ENCODE data around the gene HDAC11. TPM values are rescaled to one million over a fixed set of nuclear protein-coding genes. Genes with fewer than 3 reads are reported as not detected.
A peak's percentile ranks its signal among the peaks of the same experiment; 100 is the strongest.

Gene HDAC11
- total RNA-seq, 2 experiments from 2014 or later = 4.5 to 4.6 TPM

DNA sequence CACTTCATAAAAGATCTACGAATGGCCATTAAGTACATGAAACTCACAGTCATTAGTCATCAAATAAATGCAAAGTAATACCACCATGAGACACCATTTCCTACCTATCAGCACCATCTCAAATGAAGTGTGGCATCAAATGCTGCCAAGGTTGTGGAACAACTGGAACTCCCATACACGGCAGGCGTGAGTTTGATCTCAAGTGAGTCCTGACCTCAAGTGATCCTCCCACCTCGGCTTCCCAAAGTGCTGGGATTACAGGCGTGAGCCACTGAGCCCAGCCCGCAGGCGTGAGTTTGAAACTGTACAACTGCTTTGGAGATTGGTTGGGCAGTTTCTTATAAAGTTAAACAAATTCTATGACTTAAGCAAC lies 28.8 kb upstream of the HDAC11 start:
- H3K27ac ChIP-seq (ENCODE audit: low read depth in 1 of 2, low read length in 2 of 2) = peak overlapping the region; percentile 58 to 72
- peak in 7 of 14 experiments; percentile 2 to 66 (median 15) for DNase-seq
- H3K9me3 ChIP-seq (ENCODE audit: control insufficient read depth in 1 of 2, insufficient read depth in 1 of 2, low read length in 2 of 2) = no peaks in the 10 kb centered on the region
- H3K36me3 ChIP-seq (ENCODE audit: insufficient read depth, low read length) = no peaks in the 10 kb centered on the region
- H3K27ac Mint-ChIP-seq = peak overlapping the region; percentile 79
- TF ChIP-seq, protein P1, sequence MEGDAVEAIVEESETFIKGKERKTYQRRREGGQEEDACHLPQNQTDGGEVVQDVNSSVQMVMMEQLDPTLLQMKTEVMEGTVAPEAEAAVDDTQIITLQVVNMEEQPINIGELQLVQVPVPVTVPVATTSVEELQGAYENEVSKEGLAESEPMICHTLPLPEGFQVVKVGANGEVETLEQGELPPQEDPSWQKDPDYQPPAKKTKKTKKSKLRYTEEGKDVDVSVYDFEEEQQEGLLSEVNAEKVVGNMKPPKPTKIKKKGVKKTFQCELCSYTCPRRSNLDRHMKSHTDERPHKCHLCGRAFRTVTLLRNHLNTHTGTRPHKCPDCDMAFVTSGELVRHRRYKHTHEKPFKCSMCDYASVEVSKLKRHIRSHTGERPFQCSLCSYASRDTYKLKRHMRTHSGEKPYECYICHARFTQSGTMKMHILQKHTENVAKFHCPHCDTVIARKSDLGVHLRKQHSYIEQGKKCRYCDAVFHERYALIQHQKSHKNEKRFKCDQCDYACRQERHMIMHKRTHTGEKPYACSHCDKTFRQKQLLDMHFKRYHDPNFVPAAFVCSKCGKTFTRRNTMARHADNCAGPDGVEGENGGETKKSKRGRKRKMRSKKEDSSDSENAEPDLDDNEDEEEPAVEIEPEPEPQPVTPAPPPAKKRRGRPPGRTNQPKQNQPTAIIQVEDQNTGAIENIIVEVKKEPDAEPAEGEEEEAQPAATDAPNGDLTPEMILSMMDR (IDR thresholded peaks at IDR 0.05) = no peak
- H3K36me3 Mint-ChIP-seq (ENCODE audit: low read depth) = no peaks in the 10 kb centered on the region
- CTCF ChIA-PET = interaction anchor here (1.4 to 3.9 kb wide), 8 partner anchors 10 to 456 kb away, joined by 4 to 57 read pairs (median 12); partner anchors contain the start of genes HDAC11 and NUP210
- no peaks in the 10 kb centered on the region for H3K27me3 ChIP-seq (ENCODE audit: control insufficient read depth in 1 of 2, insufficient read depth in 2 of 2, low read length in 2 of 2)
- peaks cover 28% of the 10 kb centered on the region for H3K4me1 Mint-ChIP-seq (ENCODE audit: low read depth)
- H3K4me3 Mint-ChIP-seq = peak overlapping the region; percentile 94
- H3K4me3 ChIP-seq (ENCODE audit: low read length) = peak overlapping the region; percentile 71
- peaks cover 21% of the 10 kb centered on the region for H3K4me1 ChIP-seq (ENCODE audit: insufficient read depth, low read length)
- peak; percentile 32 for ATAC-seq (ENCODE audit: poor library complexity)
- POLR2A ChIA-PET = interaction anchor here (1.0 to 3.3 kb wide), 13 partner anchors 10 to 610 kb away, joined by 3 to 75 read pairs (median 5); partner anchors contain the start of genes HDAC11, NUP210 and RPL32
- no peaks in the 10 kb centered on the region for H3K9me3 Mint-ChIP-seq
- intact Hi-C loops (cut with DNase I, micrococcal nuclease) = loop anchor here (1.0 to 10.0 kb wide), 4 partner anchors 28 to 484 kb away; no protein-coding TSS in a partner anchor
- H3K27me3 Mint-ChIP-seq = no peaks in the 10 kb centered on the region

DNA sequence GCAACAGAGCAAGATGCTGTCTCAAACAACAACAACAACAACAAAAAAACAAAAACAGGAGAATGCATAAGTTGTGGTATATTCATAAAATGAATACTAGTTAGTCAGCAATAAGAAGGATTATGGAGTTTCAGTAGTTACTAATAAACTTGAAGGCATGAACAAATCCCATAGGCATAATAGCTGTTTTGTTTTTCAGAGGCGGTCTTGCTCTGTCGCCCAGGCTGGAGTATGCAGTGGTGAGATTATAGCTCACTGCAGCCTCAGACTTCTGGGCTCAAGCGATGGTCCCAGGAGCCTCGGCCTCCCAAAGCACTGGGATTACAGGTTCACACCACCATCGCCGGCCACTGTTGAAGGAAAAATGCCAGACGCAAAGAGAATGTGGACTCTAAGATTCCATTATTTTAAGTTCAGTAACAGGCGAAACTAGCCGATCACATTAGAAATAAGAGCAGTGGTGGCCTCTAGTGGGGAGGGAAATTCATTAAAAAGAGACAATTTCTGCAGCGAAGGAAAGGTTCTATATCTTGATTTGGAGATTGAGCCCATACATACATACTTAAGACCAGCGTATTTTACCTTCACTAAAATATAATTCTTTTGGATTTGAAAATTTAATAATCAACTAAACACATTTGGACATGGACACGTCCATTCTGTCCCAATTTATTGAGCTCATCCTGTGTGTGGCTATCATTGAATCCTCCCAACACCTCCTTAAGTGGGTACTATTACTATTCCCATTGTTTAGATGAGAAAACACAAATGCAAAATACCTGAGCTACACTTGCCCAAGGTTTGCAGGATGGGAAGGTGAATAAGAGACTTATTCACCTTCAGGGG lies 27.4 kb upstream of the HDAC11 start:
- CTCF ChIA-PET = interaction anchor here (0.8 to 3.9 kb wide), 16 partner anchors 9 to 458 kb away, joined by 3 to 57 read pairs (median 4); partner anchors contain the start of genes HDAC11 and NUP210
- POLR2A ChIA-PET = interaction anchor here (0.8 to 3.3 kb wide), 14 partner anchors 25 to 1198 kb away, joined by 3 to 75 read pairs (median 4); partner anchors contain the start of genes HDAC11, NUP210 and RPL32
- DNase-seq (peak in 11 of 14 experiments; percentile 14 to 78 (median 32)), ATAC-seq (ENCODE audit: poor library complexity) (peak; percentile 22)
- H3K4me3 ChIP-seq (ENCODE audit: low read length) = peak overlapping the region; percentile 71
- H3K27me3 ChIP-seq (ENCODE audit: control insufficient read depth in 1 of 2, insufficient read depth in 2 of 2, low read length in 2 of 2) = no peaks in the 10 kb centered on the region
- no peaks in the 10 kb centered on the region for H3K9me3 Mint-ChIP-seq
- TF ChIP-seq, protein P1 (IDR thresholded peaks at IDR 0.05) = peak; percentile 79
- no peaks in the 10 kb centered on the region for H3K27me3 Mint-ChIP-seq
- peaks cover 21% of the 10 kb centered on the region for H3K4me1 ChIP-seq (ENCODE audit: insufficient read depth, low read length)
- peaks cover 28% of the 10 kb centered on the region for H3K4me1 Mint-ChIP-seq (ENCODE audit: low read depth)
- peak overlapping the region; percentile 79 for H3K27ac Mint-ChIP-seq
- no peaks in the 10 kb centered on the region for H3K36me3 ChIP-seq (ENCODE audit: insufficient read depth, low read length)
- H3K9me3 ChIP-seq (ENCODE audit: control insufficient read depth in 1 of 2, insufficient read depth in 1 of 2, low read length in 2 of 2) = no peaks in the 10 kb centered on the region
- no peaks in the 10 kb centered on the region for H3K36me3 Mint-ChIP-seq (ENCODE audit: low read depth)
- peak overlapping the region in 1 of 2 donors; percentile 72 for H3K27ac ChIP-seq (ENCODE audit: low read depth in 1 of 2, low read length in 2 of 2)
- peak overlapping the region; percentile 94 for H3K4me3 Mint-ChIP-seq
- intact Hi-C loops (cut with DNase I, micrococcal nuclease) = loop anchor here (1.0 to 10.0 kb wide), 8 partner anchors 26 to 485 kb away; no protein-coding TSS in a partner anchor

DNA sequence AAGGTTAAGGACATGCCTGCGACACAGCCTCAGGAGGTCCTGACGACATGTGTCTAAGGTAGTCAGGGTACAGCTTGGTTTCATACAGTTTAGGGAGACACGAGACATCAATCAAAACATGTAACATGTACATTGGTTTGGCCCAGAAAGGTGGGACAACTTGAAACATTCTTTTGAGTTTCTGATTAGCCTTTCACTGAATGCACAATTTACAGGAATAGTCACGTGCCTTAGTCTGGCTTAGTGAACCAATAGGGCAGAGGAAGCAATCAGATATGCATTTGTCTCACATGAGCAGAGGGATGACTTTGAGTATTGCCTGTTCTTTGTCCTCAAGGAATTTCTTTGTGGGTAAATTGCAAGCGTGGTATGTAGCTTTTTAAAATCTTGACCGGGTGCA lies 24.5 kb upstream of the HDAC11 start:
- Histone ChIP-seq H3K4me3 (ENCODE audit: low read length) (no peak overlapping the region), H3K36me3 (ENCODE audit: insufficient read depth, low read length) (no peaks in the 10 kb centered on the region), H3K27me3 (ENCODE audit: control insufficient read depth in 1 of 2, insufficient read depth in 2 of 2, low read length in 2 of 2) (peaks cover 0 to 1% of the 10 kb centered on the region in 2 experiments), H3K9me3 (ENCODE audit: control insufficient read depth in 1 of 2, insufficient read depth in 1 of 2, low read length in 2 of 2) (no peaks in the 10 kb centered on the region), H3K27ac (ENCODE audit: low read depth in 1 of 2, low read length in 2 of 2) (no peak overlapping the region), H3K4me1 (ENCODE audit: insufficient read depth, low read length) (peaks cover 18% of the 10 kb centered on the region)
- Mint-ChIP-seq H3K27me3 (no peaks in the 10 kb centered on the region), H3K4me3 (no peak overlapping the region), H3K9me3 (no peaks in the 10 kb centered on the region), H3K36me3 (ENCODE audit: low read depth) (no peaks in the 10 kb centered on the region), H3K4me1 (ENCODE audit: low read depth) (peaks cover 23% of the 10 kb centered on the region), H3K27ac (no peak overlapping the region)
- POLR2A ChIA-PET = interaction anchor here (1.3 kb wide), 1 partner anchor 364 kb away, joined by 3 read pairs; no protein-coding TSS in a partner anchor
- TF ChIP-seq, protein P1 (IDR thresholded peaks at IDR 0.05) = no peak
- no peak for DNase-seq
- no peak for ATAC-seq (ENCODE audit: poor library complexity)
- CTCF ChIA-PET = interaction anchor here (1.1 kb wide), 1 partner anchor 110 kb away, joined by 3 read pairs; no protein-coding TSS in a partner anchor
- intact Hi-C loops (cut with DNase I, micrococcal nuclease) = loop anchor here in 1 of 2 experiments (10.0 kb wide), 1 partner anchor 441 kb away; no protein-coding TSS in a partner anchor

All from CD4-positive, alpha-beta T cell (primary cell).